Astrocyte of the spinal cord (primary cell): Measurements from ENCODE around the gene CERS3.

Experiments
- DNase-seq: peaks from one replicate; pipeline ENCODE4 v3.0.0; 2011; ENCODE audit warnings: low read depth, low spot score
- H3K4me3 ChIP-seq: 2 replicates; pipeline ENCODE4 v1.5.1; 2011; ENCODE audit warnings: low read depth, mild to moderate bottlenecking, low read length, moderate library complexity
- in situ Hi-C: cut with HindIII; loops from 2 replicates; pipeline ENCODE4 v1.10.0; 2017; ENCODE audit warnings: low sequenced_read_pairs
- TF ChIP-seq, protein P1 (sequence below): IDR thresholded peaks from 2 replicates; pipeline ENCODE4 v1.5.1; 2012; ENCODE audit warnings: low read depth, mild to moderate bottlenecking, low read length, inconsistent platforms

Gene CERS3

DNA sequence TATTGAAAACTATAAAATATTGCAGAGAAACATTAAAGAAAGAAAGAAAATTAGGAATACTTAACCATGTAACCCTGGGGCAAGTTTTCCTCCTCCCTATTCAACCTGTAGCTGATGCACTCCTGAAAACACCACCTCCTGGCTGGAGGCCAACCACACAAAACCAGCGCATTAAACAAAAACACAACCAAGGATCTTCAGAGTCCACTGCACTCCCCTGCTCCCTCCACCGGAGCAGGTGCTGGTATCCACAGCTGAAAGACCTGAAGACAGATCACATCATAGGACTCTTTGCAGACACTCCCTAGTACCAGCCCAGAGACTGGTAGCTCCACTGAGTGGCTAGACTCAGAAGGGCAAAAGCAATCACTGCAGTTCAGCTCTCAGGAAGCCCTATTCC is 173.4 kb downstream of the CERS3 start:
- no peak for DNase-seq
- in situ Hi-C loops = no loop called here
- TF ChIP-seq, protein P1, sequence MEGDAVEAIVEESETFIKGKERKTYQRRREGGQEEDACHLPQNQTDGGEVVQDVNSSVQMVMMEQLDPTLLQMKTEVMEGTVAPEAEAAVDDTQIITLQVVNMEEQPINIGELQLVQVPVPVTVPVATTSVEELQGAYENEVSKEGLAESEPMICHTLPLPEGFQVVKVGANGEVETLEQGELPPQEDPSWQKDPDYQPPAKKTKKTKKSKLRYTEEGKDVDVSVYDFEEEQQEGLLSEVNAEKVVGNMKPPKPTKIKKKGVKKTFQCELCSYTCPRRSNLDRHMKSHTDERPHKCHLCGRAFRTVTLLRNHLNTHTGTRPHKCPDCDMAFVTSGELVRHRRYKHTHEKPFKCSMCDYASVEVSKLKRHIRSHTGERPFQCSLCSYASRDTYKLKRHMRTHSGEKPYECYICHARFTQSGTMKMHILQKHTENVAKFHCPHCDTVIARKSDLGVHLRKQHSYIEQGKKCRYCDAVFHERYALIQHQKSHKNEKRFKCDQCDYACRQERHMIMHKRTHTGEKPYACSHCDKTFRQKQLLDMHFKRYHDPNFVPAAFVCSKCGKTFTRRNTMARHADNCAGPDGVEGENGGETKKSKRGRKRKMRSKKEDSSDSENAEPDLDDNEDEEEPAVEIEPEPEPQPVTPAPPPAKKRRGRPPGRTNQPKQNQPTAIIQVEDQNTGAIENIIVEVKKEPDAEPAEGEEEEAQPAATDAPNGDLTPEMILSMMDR = no peak
- H3K4me3 ChIP-seq = no peak overlapping the region

DNA sequence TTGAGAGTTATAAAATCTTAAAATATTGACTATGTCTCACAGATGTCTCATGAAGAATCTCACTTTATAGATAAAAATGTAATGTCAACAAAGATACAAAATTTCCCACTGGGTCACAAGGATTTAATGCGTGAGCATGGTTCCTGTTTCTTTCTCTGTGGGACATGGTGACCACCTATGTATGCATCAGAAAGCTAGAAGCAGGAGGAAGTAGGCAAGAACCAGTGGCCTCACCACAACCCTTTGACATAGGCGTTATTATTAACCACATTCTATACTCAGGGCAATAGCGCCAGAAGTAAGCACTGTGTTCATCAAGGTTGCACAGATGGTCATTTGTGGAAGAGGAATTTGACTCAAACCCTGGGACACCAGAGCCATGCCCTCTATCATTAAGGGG is 175.3 kb downstream of the CERS3 start:
- in situ Hi-C loops = no loop called here
- TF ChIP-seq, protein P1 = no peak
- no peak for DNase-seq
- H3K4me3 ChIP-seq = no peak overlapping the region

DNA sequence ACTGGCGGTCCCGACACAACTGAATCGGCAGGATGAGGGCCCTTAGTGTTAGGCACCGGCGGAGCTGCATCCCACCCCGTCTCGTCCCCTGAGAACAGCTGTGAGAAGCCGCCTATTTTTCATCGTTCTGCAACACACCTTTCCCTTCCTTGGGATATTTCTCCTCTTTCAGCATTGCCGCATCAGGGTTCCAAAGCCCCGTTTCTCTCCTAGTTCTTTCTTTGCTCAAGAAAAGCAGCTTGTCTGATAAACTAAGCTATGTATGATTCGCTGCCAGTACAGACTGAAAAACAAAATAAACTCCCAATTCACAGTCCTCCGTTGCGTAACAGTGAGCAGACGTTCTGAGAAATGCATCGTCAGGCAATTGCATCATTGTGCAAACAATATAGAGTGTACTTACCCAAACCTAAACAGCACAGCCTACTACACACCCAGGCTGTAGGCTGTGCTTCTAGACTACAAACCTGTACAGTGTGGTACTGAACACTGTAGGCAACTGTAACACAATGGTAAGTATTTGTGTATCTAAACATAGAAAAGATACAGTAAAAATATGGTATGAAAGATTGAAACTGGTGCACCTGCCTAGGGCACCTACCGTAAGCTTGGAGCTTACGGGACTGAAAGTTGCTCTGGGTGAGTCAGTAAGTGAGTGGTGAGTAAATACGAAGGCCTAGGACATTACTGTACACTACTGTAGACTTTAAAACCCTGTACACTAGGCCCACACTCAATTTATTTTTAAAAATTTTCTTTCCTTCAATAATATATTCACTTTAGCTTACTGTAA is 178.1 kb downstream of the CERS3 start:
- TF ChIP-seq, protein P1 = no peak
- peak; percentile 52 for DNase-seq
- H3K4me3 ChIP-seq = peak overlapping the region; percentile 53
- in situ Hi-C loops = no loop called here
